ENCODE measurements around the gene RAD23A. TPM values are rescaled to one million over a fixed set of nuclear protein-coding genes. Genes with fewer than 3 reads are reported as not detected.
A peak's percentile ranks its signal among the peaks of the same experiment; 100 is the strongest.
"Not testable (repeated sequence)": the region's sequence is repeated elsewhere in the genome, so short reads cannot be mapped to it uniquely, and the experiment has no call there.

Gene RAD23A
- total RNA-seq, 4 donors from 2014 or later: 133 to 219 (median 158) TPM

- H3K4me1 ChIP-seq: peaks cover 0 to 55% (median 21%) of the 10 kb centered on the region in 3 donors
- H3K36me3 ChIP-seq: peaks cover 0 to 34% of the 10 kb centered on the region in 2 donors
- peak within 1 kb of the TSS; percentile 66 to 94 (median 88) for H3K27ac ChIP-seq
- TF ChIP-seq, protein P1, sequence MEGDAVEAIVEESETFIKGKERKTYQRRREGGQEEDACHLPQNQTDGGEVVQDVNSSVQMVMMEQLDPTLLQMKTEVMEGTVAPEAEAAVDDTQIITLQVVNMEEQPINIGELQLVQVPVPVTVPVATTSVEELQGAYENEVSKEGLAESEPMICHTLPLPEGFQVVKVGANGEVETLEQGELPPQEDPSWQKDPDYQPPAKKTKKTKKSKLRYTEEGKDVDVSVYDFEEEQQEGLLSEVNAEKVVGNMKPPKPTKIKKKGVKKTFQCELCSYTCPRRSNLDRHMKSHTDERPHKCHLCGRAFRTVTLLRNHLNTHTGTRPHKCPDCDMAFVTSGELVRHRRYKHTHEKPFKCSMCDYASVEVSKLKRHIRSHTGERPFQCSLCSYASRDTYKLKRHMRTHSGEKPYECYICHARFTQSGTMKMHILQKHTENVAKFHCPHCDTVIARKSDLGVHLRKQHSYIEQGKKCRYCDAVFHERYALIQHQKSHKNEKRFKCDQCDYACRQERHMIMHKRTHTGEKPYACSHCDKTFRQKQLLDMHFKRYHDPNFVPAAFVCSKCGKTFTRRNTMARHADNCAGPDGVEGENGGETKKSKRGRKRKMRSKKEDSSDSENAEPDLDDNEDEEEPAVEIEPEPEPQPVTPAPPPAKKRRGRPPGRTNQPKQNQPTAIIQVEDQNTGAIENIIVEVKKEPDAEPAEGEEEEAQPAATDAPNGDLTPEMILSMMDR (IDR thresholded peaks at IDR 0.05): peak in 2 of 4 experiments; percentile 4 to 10
- no peak for TF ChIP-seq EP300 (IDR thresholded peaks at IDR 0.05)
- peak; percentile 75 for TF ChIP-seq POLR2AphosphoS5 (IDR thresholded peaks at IDR 0.05)
- peak; percentile 66 to 71 for TF ChIP-seq POLR2A (IDR thresholded peaks at IDR 0.05)
- peak; percentile 94 for ATAC-seq
- H3K4me3 ChIP-seq: peak within 1 kb of the TSS; percentile 86 to 93
- WGBS, 2 donors (ENCODE audit: low coverage in 1 of 2): 0 to 15% methylated on average over 5 to 18 of the region's 84 CpGs
- H3K9me3 ChIP-seq: no peaks in the 10 kb centered on the region
- H3K27me3 ChIP-seq: no peaks in the 10 kb centered on the region
These were observed 11.1 kb downstream of the RAD23A start, which contains the start of gene GADD45GIP1 for GRCh38 chr19:12956446-12957388. TSS of gene GADD45GIP1 (minus strand) at chr19:12957223. CDS start at chr19:12957212, 11 bp downstream.

DNA sequence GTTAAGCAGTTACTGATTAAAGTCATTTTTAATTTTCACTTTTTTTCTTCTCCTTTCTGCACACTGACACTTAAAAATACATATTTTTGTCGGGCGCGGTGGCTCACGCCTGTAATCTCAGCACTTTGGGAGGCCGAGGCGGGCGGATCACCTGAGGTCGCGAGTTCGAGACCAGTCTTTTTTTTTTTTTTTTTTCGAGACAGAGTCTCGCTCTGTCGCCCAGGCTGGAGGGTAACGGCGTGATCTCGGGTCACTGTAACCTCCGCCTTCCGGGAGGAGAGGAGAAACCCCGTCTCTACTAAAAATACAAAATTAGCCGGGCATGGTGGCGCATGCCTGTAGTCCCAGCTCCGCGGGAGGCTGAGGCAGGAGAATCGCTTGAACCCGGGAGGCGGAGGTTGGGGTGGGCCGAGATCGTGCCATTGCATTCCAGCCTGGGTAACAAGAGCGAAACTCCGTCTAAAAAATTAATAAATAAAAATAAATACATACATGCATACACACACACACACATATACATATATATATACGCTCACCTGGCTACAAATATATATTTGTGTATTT is 11.8 kb downstream of the RAD23A start:
- not testable (repeated sequence) for H3K27me3 ChIP-seq, H3K9me3 ChIP-seq
- Histone ChIP-seq H3K4me3 (peak overlapping the region; percentile 86 to 93), H3K4me1 (peaks cover 0 to 48% (median 21%) of the 10 kb centered on the region in 3 donors), H3K36me3 (peaks cover 0 to 27% of the 10 kb centered on the region in 2 donors), H3K27ac (peak overlapping the region; percentile 66 to 94 (median 88))
- peak; percentile 25 for ATAC-seq
- 20 to 42% methylated on average over 7 to 21 of the region's 31 CpGs for WGBS, 2 donors (ENCODE audit: low coverage in 1 of 2)

DNA sequence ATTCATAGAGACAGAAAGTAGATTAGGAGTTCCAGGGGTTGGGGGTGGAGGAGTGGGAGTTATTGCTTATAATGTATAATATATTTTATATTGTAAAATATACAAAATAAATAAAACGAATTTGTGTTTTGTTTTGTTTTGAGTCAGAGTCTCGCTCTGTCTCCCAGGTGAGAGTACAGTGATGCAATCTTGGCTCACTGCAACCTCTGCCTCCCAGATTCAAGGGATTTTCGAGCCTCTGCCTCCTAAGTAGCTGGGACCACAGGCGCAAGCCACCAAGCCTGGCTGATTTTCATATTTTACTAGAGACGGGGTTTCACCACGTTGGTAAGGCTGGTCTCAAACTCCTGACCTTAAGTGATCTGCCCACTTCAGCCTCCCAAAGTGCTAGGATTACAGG is 13.8 kb downstream of the RAD23A start:
- no peak overlapping the region for H3K4me3 ChIP-seq
- H3K4me1 ChIP-seq: peaks cover 0 to 28% (median 12%) of the 10 kb centered on the region in 3 donors
- no peaks in the 10 kb centered on the region for H3K9me3 ChIP-seq
- no peaks in the 10 kb centered on the region for H3K27me3 ChIP-seq
- WGBS, 2 donors (ENCODE audit: low coverage in 1 of 2): 55 to 62% methylated on average over 5 to 6 of the region's 6 CpGs
- ATAC-seq: no peak
- peaks cover 0 to 7% of the 10 kb centered on the region in 2 donors for H3K36me3 ChIP-seq
- TF ChIP-seq POLR2AphosphoS5 (IDR thresholded peaks at IDR 0.05) (no peak), POLR2A (IDR thresholded peaks at IDR 0.05) (no peak), EP300 (IDR thresholded peaks at IDR 0.05) (no peak)
- TF ChIP-seq, protein P1 (IDR thresholded peaks at IDR 0.05): no peak
- H3K27ac ChIP-seq: no peak overlapping the region

DNA sequence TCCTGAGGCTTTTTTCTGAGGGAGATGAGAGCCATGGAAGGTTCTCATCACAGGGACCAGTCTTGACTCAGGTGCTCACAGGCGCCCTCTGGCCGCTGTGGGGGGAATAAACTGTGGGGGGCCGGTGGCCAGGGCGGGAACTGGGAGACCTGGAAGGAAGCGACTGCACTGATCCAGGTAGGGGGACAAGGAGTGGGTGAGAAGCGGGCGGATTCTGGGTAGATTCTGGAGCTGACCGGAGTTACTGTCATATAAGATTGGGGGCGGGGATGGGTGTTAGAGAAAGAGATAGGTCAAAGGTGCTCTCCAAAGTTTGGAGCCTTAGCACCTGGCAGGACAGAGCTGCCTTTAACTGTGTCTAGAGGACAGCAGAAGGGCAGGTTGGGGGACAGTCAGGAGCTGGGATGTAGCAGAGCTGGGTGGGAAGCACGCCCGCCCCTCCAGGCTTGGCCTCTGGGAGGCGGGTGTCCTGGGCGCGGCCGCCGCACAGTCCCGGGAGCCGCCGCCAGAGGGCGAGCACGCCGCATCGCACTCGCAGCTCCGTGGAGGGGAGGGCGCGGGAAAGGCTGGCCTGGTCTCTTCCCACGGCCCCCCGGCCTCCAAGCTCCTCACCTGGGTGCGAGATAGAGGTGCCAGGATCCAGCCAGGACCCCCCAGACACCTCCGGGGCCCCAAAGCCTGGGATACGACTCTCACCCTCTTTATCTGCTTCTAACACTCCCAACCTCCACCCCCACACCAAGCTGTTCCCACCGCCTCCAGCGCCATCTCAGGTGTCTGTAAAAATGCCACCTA is 19.6 kb downstream of the RAD23A start:
- no peaks in the 10 kb centered on the region for H3K27me3 ChIP-seq
- TF ChIP-seq, protein P1 (IDR thresholded peaks at IDR 0.05): peak in 3 of 4 experiments; percentile 89 to 97 (median 97)
- TF ChIP-seq POLR2AphosphoS5 (IDR thresholded peaks at IDR 0.05): no peak
- no peak for TF ChIP-seq POLR2A (IDR thresholded peaks at IDR 0.05)
- no peaks in the 10 kb centered on the region for H3K9me3 ChIP-seq
- peaks cover 0 to 23% (median 3%) of the 10 kb centered on the region in 3 donors for H3K4me1 ChIP-seq
- H3K4me3 ChIP-seq: peak overlapping the region; percentile 28 to 56
- ATAC-seq: peak; percentile 97
- no peaks in the 10 kb centered on the region for H3K36me3 ChIP-seq
- peak overlapping the region in 3 of 4 donors; percentile 76 to 81 (median 81) for H3K27ac ChIP-seq
- WGBS, 2 donors (ENCODE audit: low coverage in 1 of 2): 0% methylated on average over 4 to 7 of the region's 34 CpGs

- TF ChIP-seq POLR2AphosphoS5 (IDR thresholded peaks at IDR 0.05) (no peak), EP300 (IDR thresholded peaks at IDR 0.05) (no peak), POLR2A (IDR thresholded peaks at IDR 0.05) (no peak)
- TF ChIP-seq, protein P1 (IDR thresholded peaks at IDR 0.05): no peak
- no peaks in the 10 kb centered on the region for H3K36me3 ChIP-seq
- no peaks in the 10 kb centered on the region for H3K9me3 ChIP-seq
- ATAC-seq: no peak
- H3K4me3 ChIP-seq: peak overlapping the region in 1 of 2 donors; percentile 56
- H3K27me3 ChIP-seq: no peaks in the 10 kb centered on the region
- peak overlapping the region in 3 of 4 donors; percentile 76 to 81 (median 81) for H3K27ac ChIP-seq
- peaks cover 0 to 29% (median 3%) of the 10 kb centered on the region in 3 donors for H3K4me1 ChIP-seq
- 0% methylated on average over 2 to 3 of the region's 8 CpGs for WGBS, 2 donors (ENCODE audit: low coverage in 1 of 2)
These were observed 20.1 kb downstream of the RAD23A start for GRCh38 chr19:12965812-12966135.
